GM23248 (cell line): ENCODE data around the gene GPR139.

Experiments
- EZH2 ChIP-seq: fragments of 200-600 bp; sonication (generic); IDR thresholded peaks from 2 replicates; pipeline ENCODE4 v1.6.1; 2018; ENCODE audit warnings: antibody characterized with exemption, mild to moderate bottlenecking; ENCODE audit not compliant: insufficient read depth, poor library complexity, severe bottlenecking
- EZH2phosphoT487 ChIP-seq: fragments of 200-600 bp; sonication (generic); IDR thresholded peaks from 2 replicates; pipeline ENCODE4 v1.6.1; 2018; ENCODE audit warnings: antibody characterized with exemption, moderate library complexity, mild to moderate bottlenecking, low read depth; ENCODE audit not compliant: insufficient read depth

- TF ChIP-seq EZH2phosphoT487 (no peak), EZH2 (no peak)
These were observed 76.4 kb downstream of the GPR139 start for GRCh38 chr16:19997264-19997663.
